Mucosa of descending colon (tissue), 3 donors: Measurements from ENCODE around the gene ZHX3. TPM values are rescaled to one million over a fixed set of nuclear protein-coding genes. Genes with fewer than 3 reads are reported as not detected.
A peak's percentile ranks its signal among the peaks of the same experiment; 100 is the strongest.

Experiments
- ATAC-seq: fragments of 200-7000 bp; cut with Tn5 transposase; one replicate; pipeline ENCODE4 v1.9.1; 2020; ENCODE audit warnings: mild to moderate bottlenecking, moderate library complexity
- DNase-seq, 3 donors: peaks; one replicate each; pipeline ENCODE4 v3.0.0-alpha.2; 2020
- H3K36me3 ChIP-seq: fragments of 200-600 bp; one replicate; pipeline ENCODE4 v1.8.0; 2021; ENCODE audit warnings: low read depth, mild to moderate bottlenecking
- H3K4me1 ChIP-seq: fragments of 200-600 bp; one replicate; pipeline ENCODE4 v1.8.0; 2021; ENCODE audit warnings: low read depth, mild to moderate bottlenecking
- H3K4me3 ChIP-seq: fragments of 200-600 bp; one replicate; pipeline ENCODE4 v1.8.0; 2021; ENCODE audit warnings: mild to moderate bottlenecking
- H3K9me3 ChIP-seq: fragments of 200-600 bp; one replicate; pipeline ENCODE4 v1.8.0; 2021; ENCODE audit warnings: mild to moderate bottlenecking
- intact Hi-C, 2 donors: fragments of 100-400 bp; cut with DNase I in 1 of 2; cut with micrococcal nuclease in 1 of 2; formaldehyde crosslinking; loops; one replicate each; pipeline versions ENCODE4 v1.11.0 to v1.11.1; 2022; cut with DNase I, micrococcal nuclease
- total RNA-seq, 3 donors: library from RNA; stranded (reverse); fragmentation: NEBNext Ultra II Directional in 2 of 3; extraction: Animal tissue kit (Norgen Biotek cat#: 25700) in 2 of 3; gene quantifications; one replicate each; pipeline versions ENCODE4 v1.2.1 to v1.2.4, GENCODE V29; 2021 to 2023
- TF ChIP-seq, protein P1 (sequence below): fragments of 200-600 bp; IDR thresholded peaks from one replicate; pipeline ENCODE4 v1.8.0; 2022; ENCODE audit warnings: antibody characterized with exemption, mild to moderate bottlenecking
- donor health status: DM: no; HTN: no; CAD: no; lungs with moderate emphysema.
- donor health status: DM: no; HTN: no; CAD: no.
- donor health status: DM: no; HTN: yes; CAD: no.

Gene ZHX3
- total RNA-seq, 3 donors from 2014 or later: 24.5 to 84.5 (median 32.8) TPM

- Histone ChIP-seq H3K4me3 (no peak overlapping the region), H3K9me3 (no peaks in the 10 kb centered on the region), H3K4me1 (no peaks in the 10 kb centered on the region), H3K36me3 (no peaks in the 10 kb centered on the region)
- ATAC-seq (no peak), DNase-seq (no peak)
- TF ChIP-seq, protein P1, sequence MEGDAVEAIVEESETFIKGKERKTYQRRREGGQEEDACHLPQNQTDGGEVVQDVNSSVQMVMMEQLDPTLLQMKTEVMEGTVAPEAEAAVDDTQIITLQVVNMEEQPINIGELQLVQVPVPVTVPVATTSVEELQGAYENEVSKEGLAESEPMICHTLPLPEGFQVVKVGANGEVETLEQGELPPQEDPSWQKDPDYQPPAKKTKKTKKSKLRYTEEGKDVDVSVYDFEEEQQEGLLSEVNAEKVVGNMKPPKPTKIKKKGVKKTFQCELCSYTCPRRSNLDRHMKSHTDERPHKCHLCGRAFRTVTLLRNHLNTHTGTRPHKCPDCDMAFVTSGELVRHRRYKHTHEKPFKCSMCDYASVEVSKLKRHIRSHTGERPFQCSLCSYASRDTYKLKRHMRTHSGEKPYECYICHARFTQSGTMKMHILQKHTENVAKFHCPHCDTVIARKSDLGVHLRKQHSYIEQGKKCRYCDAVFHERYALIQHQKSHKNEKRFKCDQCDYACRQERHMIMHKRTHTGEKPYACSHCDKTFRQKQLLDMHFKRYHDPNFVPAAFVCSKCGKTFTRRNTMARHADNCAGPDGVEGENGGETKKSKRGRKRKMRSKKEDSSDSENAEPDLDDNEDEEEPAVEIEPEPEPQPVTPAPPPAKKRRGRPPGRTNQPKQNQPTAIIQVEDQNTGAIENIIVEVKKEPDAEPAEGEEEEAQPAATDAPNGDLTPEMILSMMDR: no peak
- intact Hi-C loops: no loop called here
These were observed 133.7 kb downstream of the ZHX3 start for GRCh38 chr20:41183831-41184230.

DNA sequence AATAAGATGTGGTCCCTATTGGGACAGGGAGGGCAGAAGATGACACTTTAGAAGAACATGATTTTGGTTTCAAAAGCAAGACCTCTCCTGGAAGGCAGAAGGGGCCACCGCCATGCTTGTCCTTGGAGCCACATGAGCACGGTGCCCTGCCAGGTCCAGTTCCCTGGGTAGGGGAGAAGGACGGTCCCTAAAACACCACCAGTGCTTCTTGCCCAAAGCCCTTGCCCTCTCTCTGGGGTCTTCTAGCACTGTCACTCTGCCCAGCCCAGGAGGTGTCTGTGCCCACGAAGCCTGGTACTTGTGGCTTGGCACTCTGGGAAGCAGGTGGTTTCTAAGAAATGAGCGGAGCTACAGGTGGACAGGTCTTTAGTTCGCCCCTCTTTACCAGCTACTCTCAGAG lies 134.1 kb downstream of the ZHX3 start:
- no peak for DNase-seq
- Histone ChIP-seq H3K9me3 (no peaks in the 10 kb centered on the region), H3K4me1 (no peaks in the 10 kb centered on the region), H3K36me3 (no peaks in the 10 kb centered on the region), H3K4me3 (no peak overlapping the region)
- no peak for ATAC-seq
- TF ChIP-seq, protein P1: no peak
- intact Hi-C loops: no loop called here

DNA sequence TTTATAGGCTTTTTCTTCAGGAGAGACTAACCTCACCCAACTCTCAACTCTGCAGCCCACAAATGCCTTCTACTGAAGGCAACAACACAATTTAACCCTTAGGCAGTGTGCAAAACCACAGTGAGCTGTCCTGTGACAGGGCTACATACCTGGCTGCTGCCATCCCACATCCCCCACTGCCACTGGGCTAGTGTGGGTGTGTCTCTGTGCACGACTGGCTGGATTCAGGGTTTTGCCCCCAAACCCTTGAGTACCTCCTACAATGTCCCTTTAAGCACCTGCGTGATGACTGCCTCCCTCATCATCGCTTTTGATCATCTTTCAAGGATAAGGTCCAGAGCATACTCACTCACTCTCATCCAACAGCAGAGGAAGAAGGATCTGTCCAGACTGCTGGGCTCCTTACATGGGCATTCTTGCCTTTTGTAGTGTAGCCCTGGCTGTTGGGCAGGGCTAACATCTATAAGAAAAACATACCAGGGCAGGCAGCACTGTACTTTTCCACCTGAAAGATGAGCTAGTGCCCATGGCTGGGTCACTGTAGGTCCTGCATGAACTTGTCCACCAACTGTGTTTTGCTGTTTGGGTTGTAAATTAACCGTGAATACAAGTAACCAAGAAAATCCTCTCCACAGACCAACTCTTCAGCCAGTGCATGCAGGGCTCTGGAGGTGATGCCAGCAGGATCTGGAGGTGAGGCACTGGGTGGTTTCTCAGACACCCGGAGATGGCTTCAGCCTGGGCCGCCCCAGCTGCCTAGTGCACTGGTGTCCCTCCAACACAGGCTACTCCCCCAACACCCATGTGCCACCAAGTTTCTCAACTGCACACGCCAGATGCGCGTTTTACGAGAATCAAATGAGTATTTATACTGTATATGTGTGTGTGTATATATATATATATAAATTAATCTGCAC lies 135.0 kb downstream of the ZHX3 start:
- ATAC-seq: no peak
- H3K9me3 ChIP-seq: no peaks in the 10 kb centered on the region
- intact Hi-C loops: no loop called here
- no peak for DNase-seq
- H3K36me3 ChIP-seq: no peaks in the 10 kb centered on the region
- no peak overlapping the region for H3K4me3 ChIP-seq
- no peaks in the 10 kb centered on the region for H3K4me1 ChIP-seq
- TF ChIP-seq, protein P1: no peak

DNA sequence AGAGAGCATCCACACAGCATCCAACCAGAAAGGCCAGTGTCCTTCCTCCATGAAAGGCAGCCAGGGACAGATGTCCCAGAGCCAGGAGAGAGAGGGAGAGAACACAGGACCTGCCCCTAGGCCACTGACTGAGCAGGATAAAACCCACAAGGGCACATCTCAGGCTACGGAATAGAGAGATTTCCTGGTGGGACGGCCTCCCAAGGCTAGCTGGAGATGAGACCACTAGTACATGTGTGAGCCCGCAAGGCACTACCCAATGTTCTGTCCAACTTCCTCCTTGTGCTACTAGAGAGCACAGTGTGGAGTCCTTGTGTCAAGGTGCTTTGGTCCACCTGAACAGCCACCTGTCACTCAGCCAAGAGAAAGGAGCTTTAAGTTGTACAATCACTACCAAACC lies 136.0 kb downstream of the ZHX3 start:
- Histone ChIP-seq H3K4me1 (no peaks in the 10 kb centered on the region), H3K9me3 (no peaks in the 10 kb centered on the region), H3K36me3 (no peaks in the 10 kb centered on the region), H3K4me3 (no peak overlapping the region)
- ATAC-seq: no peak
- intact Hi-C loops: no loop called here
- TF ChIP-seq, protein P1: no peak
- DNase-seq: no peak

- Histone ChIP-seq H3K4me3 (no peak overlapping the region), H3K4me1 (no peaks in the 10 kb centered on the region), H3K9me3 (no peaks in the 10 kb centered on the region), H3K36me3 (no peaks in the 10 kb centered on the region)
- TF ChIP-seq, protein P1: no peak
- ATAC-seq (no peak), DNase-seq (peak in 1 of 3 donors; percentile 8)
- intact Hi-C loops: no loop called here
These were observed 136.8 kb downstream of the ZHX3 start for GRCh38 chr20:41180599-41181333.
